ENCODE data around the gene PHF20.
"Not testable (repeated sequence)": the region's sequence is repeated elsewhere in the genome, so short reads cannot be mapped to it uniquely, and the experiment has no call there.

The PHF20 gene

DNA sequence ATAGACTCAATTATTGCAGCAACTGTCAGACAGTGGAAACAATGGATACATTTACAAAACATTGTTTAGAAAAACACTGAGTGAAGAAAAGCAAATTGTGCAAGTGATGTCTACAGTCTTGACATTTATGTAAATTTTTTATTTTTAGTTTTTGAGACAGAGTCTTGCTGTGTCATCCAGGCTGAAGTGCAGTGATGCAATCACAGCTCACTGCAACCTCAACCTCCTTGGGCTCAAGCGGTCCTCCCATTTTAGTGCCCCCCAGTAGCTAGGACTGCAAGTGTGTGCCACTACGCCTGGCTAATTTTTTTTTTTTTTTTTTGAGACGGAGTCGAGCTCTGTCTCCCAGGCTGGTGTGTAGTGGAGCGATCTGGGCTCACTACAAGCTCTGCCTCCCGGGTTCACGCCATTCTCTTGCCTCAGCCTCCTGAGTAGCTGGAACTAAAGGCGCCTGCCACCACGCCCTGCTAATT, 206.3 kb downstream of the PHF20 start:
- no peak for DNase-seq (ENCODE audit: low spot score)

DNA sequence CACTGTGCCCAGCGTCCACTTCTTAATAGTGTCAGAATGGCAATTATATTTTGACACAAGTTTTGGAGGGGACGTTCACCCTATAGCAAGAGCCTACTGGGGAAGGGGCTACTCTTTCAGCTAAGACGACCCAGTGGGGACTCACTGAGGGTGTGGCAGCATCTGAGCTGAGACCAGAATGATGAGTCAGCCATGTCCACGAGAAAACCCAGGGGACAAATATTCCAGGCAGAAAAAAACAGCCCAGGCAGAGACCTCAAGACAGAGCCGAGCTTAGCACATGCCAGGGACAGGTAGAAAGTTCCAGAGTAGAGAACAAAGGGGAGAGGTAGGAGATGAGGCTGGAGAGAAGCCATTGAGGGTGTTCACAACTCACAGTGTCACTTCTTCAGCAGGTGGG, 207.7 kb downstream of the PHF20 start:
- DNase-seq (ENCODE audit: low spot score): no peak

DNA sequence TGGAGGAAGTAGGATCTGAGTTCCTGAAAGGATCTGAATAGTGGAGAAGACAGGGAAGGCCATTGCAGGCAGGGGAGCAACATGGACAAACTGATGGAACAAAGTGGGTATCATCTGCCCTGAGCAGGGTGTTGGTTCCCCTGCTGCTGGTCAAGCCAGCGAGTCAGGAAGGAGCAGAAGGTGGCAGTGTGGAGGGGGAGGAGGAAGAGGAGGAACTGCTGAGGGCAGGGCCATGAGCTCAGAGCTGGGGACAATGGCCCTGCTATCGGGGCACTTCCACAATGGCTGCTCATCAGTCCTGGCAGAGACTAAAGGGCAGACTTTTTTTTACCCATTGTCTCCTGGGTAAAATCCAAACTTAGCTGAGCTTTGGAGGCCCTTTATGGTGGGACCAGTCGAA, 210.2 kb downstream of the PHF20 start:
- no peak for DNase-seq (ENCODE audit: low spot score)

DNA sequence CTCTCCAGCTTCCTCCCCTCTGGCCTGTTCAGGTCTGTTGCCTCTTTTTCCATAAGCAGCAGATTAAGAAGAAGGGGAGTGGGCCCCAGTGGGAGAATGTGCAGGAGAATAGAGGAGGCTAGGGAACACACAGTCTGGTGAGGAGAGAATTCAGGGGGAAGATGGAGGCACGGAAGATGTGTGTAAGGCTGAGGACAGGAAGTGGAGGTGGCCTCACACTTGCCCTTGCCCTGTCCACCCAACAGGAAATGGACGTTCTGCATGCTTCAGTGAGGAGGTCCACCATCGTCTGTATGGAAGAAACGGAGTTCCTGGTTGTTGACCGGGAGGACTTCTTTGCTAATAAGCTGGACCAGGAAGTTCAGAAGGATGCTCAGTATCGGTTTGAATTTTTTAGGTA, 212.6 kb downstream of the PHF20 start:
- DNase-seq (ENCODE audit: low spot score): no peak

DNA sequence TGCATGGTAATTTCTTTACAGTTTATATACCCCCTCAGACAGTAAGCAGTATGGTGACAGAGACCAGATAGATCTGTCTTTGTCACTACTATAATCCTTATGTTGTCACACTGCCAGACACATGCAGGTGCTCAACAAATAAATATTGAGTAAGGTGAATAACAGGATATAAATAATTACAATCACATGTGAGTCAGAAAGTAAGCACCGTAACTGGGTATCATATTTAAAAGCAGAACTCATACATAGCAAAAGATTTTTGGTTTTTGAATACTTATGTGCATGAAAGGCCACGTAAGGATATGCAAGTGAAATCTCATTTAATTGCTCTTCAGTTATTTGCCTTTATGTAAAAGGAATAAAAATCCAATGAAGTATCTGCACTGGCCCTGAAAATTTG, 214.0 kb downstream of the PHF20 start:
- no peak for DNase-seq (ENCODE audit: low spot score)

DNA sequence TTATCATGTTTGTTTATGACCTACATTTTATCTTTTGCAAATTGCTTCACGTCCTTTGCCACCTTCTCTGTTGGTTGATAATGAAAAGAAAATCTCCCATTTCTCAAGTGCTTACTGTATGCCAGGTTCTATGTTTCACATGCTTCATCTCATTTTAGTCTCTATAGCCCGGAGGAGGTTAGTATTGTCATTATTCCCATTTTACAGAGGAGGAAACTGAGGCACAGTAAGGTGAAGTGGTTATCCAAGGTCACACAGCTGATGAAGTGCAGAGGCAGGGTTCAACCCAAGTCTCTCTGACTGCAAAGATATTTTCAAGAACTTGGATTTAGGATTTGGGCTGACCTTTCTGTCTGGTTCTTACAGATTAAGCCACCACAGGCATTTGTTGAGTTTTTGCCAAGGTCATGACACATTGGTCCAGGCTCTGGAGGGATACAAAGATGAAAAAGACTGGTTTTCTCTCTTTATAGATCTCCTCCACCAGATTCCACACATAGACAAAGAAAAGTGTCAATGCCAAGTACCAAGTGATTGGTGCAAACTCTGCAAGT, 217.2 kb downstream of the PHF20 start:
- DNase-seq (ENCODE audit: low spot score): no peak

DNA sequence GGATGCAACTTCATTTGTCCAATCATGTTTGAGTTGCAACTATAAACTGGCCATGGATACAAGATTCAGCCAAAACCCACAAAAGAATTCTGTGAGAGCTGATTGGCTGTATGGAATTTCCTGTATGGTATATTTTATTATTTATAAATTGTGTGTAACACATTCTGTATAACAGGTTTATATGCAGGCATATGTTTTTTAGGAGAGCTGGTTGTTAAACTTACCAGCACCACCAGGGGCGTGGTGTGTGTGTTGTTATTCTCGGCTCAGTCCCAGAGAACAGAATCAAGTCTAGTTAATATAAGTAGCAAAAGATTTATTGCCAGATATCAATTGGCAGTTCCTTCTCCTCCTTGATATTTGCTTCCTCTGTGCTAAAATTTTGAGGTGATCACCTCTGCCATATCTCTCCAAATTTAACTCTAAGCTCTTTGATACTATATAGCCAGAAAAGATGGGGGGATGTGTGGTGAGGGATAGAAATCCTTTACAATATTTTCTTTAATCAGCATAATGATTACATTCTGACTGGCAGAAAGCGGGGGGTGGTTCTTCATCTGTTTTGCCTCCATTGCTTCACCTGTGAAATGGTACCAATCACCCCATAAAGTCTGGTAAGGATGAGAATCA, 219.4 kb downstream of the PHF20 start:
- no peak for DNase-seq (ENCODE audit: low spot score)

DNA sequence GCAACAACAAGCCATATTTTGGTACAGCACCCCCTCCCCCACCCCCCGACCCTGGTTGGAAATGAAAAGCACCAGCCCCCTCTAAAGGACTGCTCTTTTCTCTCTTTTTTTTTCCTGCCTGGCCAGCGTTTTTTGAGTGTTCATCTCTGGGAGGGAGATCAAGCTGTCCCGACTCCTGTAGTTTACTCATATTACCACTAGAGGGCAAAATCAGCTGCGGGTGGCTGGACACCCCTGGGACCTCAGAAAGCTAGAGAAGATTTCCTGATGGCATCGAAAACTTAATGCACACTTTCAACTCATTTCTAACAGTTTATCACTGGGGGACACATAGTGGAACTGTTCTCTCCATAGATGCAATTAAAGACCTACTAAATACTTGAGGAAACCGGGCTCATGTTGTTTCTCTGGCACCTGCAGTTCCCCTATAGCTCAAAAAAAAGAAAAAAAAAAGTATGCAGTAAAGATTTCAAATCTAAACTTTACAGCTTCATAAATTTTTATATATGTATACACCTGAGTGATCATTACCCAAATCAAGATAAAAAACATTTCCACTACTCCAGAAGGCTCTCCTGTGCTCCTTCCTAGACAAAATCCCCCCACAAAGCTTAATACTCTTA, 221.0 kb downstream of the PHF20 start:
- DNase-seq (ENCODE audit: low spot score): peak; percentile 45

DNA sequence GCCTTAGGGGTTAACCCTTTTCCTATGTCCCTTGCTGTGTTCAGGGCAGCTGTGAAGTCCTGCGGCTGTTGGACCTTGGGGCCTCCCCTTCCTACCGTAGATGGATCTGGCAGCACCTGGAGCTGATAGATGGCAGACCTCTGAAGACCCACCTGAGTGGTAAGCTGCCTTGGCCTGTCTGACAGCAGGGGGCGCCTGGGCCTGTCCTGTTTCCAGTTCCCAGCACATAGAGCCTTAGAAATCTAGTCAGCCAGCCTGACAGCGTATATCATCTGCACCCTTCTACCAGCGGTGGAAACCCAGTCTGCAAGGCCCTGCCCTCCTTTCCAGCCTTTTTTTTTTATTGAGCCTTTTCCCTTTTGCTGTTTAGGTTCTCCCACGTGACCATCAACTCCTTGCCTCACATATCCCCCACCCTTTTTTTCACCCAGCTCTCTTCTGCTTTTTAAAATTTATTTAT, 223.2 kb downstream of the PHF20 start:
- peak; percentile 74 for DNase-seq (ENCODE audit: low spot score)

DNA sequence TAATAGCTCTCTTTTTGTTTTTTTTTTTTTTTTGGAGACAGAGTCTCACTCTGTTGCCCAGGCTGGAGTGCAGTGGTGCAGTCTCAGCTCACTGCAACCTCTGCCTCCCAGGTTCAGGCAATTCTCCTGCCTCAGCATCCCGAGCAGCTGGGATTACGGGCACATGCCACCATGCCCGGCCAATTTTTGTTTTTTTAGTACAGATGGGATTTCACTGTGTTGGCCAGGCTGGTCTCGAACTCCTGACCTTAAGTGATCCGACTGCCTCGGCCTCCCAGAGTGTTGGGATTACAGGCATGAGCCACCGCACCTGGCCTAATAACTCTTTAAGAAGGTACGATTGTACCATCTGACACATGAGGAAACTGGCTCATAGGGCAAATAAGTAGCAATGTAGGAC, 224.7 kb downstream of the PHF20 start:
- DNase-seq (ENCODE audit: low spot score): not testable (repeated sequence)

All from putamen (tissue), 1 donor.